Stomach (tissue), 9 donors: Measurements from ENCODE around the gene ADAMTS13. TPM values are rescaled to one million over a fixed set of nuclear protein-coding genes. Genes with fewer than 3 reads are reported as not detected.

Source experiments
- DNase-seq, 2 donors: peaks; one replicate each; pipeline versions ENCODE4 v3.0.0 to v3.0.0-alpha.2; 2013 to 2019
- H3K27ac ChIP-seq, 5 donors: fragments of 200-600 bp in 4 of 5; sonication (generic) in 4 of 5; one replicate each; pipeline ENCODE4 v1.5.1; 2013 to 2019; ENCODE audit warnings: mild to moderate bottlenecking in 1 of 5, moderate library complexity in 1 of 5
- H3K27me3 ChIP-seq, 3 donors: fragments of 200-600 bp; sonication (generic); one replicate each; pipeline ENCODE4 v1.5.1; 2017 to 2019; ENCODE audit warnings: mixed run types in 1 of 3
- H3K36me3 ChIP-seq, 4 donors: fragments of 200-600 bp; sonication (generic); 1 replicate in 3 of 4; 2 replicates in 1 of 4; pipeline ENCODE4 v1.5.1; 2016 to 2019
- H3K4me1 ChIP-seq, 4 donors: fragments of 200-600 bp; sonication (generic); one replicate each; pipeline ENCODE4 v1.5.1; 2016 to 2019
- H3K4me3 ChIP-seq, 4 donors: fragments of 200-600 bp; sonication (generic) in 3 of 4; one replicate each; pipeline ENCODE4 v1.5.1; 2016 to 2019; ENCODE audit warnings: mild to moderate bottlenecking in 1 of 4
- H3K9me3 ChIP-seq, 4 donors: fragments of 200-600 bp; sonication (generic); one replicate each; pipeline ENCODE4 v1.5.1; 2016 to 2019
- EP300 ChIP-seq: sonication (generic); formaldehyde crosslinking; IDR thresholded peaks from one replicate; pipeline ENCODE4 v1.6.1; 2017; ENCODE audit warnings: antibody characterized with exemption
- POLR2A ChIP-seq, 4 donors: fragments of 450-650 bp; IDR thresholded peaks; one replicate each; pipeline ENCODE4 v1.6.1; 2016; ENCODE audit warnings: antibody characterized with exemption in 4 of 4, control low read depth in 2 of 4, mild to moderate bottlenecking in 1 of 4, moderate library complexity in 1 of 4
- POLR2AphosphoS5 ChIP-seq, 3 donors: sonication (generic); formaldehyde crosslinking; IDR thresholded peaks; one replicate each; pipeline ENCODE4 v1.6.1; 2016; ENCODE audit warnings: antibody characterized with exemption in 3 of 3
- WGBS, 5 donors: extraction: QIAGEN DNeasy Blood & Tissue Kit in 3 of 5; methylation state at CpG; one replicate each; pipeline versions ENCODE4 v1.1.5 to v1.1.7; 2013 to 2018; 5-methylcytosine and 5-hydroxymethylcytosine counted together
- intact Hi-C: fragments of 100-400 bp; cut with DNase I; formaldehyde crosslinking; loops from one replicate; pipeline ENCODE4 v1.15.1; 2023; ENCODE audit warnings: low total_unique reads
- polyA plus RNA-seq, 3 donors: library from polyadenylated mRNA; stranded (reverse); fragments of 200-250 nt; gene quantifications; one replicate each; pipeline ENCODE4 v1.2.3, GENCODE V29; 2013
- total RNA-seq, 5 donors: library from RNA; depleted of rRNA; stranded (reverse); fragments of >200 nt; gene quantifications; one replicate each; pipeline versions ENCODE4 v1.1.0 to v1.2.3, GENCODE V29; 2014 to 2016
- TF ChIP-seq, protein P1 (sequence below), 7 experiments: fragments of 450-650 bp in 4 of 7; fragments of 200-600 bp in 3 of 7; sonication (generic) in 3 of 7; IDR thresholded peaks; one replicate each; pipeline ENCODE4 v1.5.1; 2016 to 2019; ENCODE audit warnings: antibody characterized with exemption in 7 of 7, control low read depth in 2 of 7, mild to moderate bottlenecking in 1 of 7
- donor health status: healthy with polysubstance abuse.
- donor health status: Bipolar disorder and iron deficiency.
- donor health status: healthy.

Gene ADAMTS13
- total and polyA plus RNA-seq, 8 donors, result 4.6 to 19.6 (median 7.5) TPM; not detected in 1

DNA sequence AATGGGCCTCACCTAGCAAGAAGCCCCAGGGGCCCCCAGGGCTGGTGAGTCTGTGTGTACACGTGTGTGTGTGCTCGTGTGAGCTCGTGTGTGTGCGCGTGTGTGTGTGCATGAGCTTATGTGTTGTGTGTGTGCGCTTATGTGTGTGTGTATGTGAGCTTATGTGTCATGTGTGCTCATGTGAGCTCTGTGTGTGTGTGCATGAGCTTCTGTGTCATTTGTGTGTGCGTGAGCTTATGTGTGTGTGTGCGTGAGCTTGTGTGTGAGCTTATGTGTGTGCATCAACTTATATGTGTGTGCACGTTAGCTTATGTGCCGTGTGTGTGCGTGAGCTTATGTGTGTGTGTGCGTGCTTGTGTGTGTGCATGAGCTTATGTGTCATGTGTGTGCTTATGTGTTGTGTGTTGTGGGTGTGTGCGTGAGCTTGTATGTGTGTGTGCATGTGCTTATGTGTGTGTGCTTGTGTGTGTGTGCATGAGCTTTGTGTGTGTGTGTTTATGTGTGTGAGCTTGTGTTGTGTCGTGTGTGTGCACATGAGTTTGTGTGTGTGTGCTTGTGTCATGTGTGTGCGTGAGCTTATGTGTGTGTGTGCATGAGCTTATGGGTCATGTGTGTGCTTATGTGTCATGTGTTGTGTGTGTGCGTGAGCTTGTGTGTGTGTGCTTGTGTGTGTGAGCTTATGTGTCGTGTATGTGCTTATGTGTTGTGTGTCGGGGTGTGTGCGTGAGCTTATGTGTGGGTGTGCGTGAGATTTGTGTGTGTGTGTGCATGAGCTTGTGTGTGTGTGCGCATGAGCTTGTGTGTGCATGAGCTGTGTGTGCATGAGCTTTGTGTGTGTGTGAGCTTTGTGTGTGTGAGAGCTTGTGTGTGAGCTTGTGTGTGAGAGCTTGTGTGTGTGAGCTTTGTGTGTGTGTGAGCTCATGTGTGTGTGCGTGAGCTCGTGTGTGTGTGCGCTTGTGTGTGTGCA is 73.4 kb downstream of the ADAMTS13 start:
- peaks cover 0 to 8% (median 0%) of the 10 kb centered on the region in 4 donors for H3K4me1 ChIP-seq
- no peak for DNase-seq
- 93 to 95% (median 95%) methylated on average over 20 to 24 of the region's 24 CpGs for WGBS, 5 donors
- no peaks in the 10 kb centered on the region for H3K36me3 ChIP-seq
- intact Hi-C loops, result no loop called here
- H3K27ac ChIP-seq, result no peak overlapping the region
- H3K27me3 ChIP-seq, result peaks cover 0 to 30% (median 0%) of the 10 kb centered on the region in 3 donors
- H3K9me3 ChIP-seq, result no peaks in the 10 kb centered on the region
- TF ChIP-seq, protein P1, sequence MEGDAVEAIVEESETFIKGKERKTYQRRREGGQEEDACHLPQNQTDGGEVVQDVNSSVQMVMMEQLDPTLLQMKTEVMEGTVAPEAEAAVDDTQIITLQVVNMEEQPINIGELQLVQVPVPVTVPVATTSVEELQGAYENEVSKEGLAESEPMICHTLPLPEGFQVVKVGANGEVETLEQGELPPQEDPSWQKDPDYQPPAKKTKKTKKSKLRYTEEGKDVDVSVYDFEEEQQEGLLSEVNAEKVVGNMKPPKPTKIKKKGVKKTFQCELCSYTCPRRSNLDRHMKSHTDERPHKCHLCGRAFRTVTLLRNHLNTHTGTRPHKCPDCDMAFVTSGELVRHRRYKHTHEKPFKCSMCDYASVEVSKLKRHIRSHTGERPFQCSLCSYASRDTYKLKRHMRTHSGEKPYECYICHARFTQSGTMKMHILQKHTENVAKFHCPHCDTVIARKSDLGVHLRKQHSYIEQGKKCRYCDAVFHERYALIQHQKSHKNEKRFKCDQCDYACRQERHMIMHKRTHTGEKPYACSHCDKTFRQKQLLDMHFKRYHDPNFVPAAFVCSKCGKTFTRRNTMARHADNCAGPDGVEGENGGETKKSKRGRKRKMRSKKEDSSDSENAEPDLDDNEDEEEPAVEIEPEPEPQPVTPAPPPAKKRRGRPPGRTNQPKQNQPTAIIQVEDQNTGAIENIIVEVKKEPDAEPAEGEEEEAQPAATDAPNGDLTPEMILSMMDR (IDR thresholded peaks at IDR 0.05), result no peak
- TF ChIP-seq POLR2A (IDR thresholded peaks at IDR 0.05), result no peak
- no peak for TF ChIP-seq POLR2AphosphoS5 (IDR thresholded peaks at IDR 0.05)
- TF ChIP-seq EP300, result no peak
- H3K4me3 ChIP-seq, result no peak overlapping the region

DNA sequence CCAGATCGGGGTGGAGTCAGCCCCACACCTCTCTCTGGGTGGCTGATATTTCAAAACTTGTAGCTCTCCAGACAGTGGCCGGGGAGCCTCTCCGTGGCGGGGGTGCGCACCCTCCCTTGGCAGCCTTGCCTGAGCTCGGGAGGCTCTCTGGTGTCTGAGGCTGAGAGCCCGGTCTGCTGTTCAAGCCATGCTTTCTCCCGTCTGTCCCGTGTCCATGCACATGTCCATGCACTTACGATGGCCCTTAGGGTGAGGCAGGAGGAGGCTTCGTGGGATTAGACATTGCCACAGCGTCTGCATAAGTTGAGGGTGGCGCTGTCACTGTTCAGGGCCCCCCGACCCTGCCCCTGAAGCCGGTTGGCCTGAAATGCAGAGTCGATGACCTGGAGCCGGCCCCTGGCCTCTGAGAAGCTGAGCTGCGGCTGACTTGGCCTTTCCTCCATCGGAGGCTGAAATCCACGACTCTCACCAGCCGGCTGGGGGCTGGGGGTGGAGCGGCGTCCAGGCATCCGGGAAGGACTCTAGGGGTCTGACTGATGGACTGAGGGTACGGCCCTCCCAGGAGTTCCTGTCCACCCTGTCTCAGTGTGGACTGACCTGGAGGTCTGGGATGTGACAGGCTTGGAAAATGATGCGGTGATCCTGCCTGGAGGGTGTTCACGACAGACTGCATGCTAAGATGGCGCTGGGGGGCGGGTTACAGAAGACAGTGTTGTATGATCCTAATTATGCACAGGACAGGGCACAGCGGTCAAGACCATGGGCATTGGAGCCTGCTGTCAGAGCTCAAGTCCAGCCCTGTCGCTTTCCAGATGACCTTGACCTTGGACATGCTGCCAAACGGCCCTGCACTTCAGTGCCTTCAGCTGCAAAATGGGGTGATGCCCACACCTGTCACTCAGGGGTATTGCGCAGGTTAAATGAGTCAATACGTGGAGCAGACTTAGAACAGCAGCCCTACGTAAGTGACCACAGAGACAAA is 75.0 kb downstream of the ADAMTS13 start:
- peaks cover 6 to 12% (median 8%) of the 10 kb centered on the region in 4 donors for H3K9me3 ChIP-seq
- intact Hi-C loops, result no loop called here
- peaks cover 0 to 5% (median 0%) of the 10 kb centered on the region in 4 donors for H3K4me1 ChIP-seq
- TF ChIP-seq POLR2AphosphoS5 (IDR thresholded peaks at IDR 0.05) (no peak), POLR2A (IDR thresholded peaks at IDR 0.05) (no peak), EP300 (no peak)
- TF ChIP-seq, protein P1 (IDR thresholded peaks at IDR 0.05), result no peak
- H3K27me3 ChIP-seq, result peaks cover 0 to 19% (median 0%) of the 10 kb centered on the region in 3 donors
- no peak overlapping the region for H3K27ac ChIP-seq
- no peak overlapping the region for H3K4me3 ChIP-seq
- no peak for DNase-seq
- H3K36me3 ChIP-seq, result no peaks in the 10 kb centered on the region
- 65 to 77% (median 68%) methylated on average over 30 to 35 of the region's 35 CpGs for WGBS, 5 donors

DNA sequence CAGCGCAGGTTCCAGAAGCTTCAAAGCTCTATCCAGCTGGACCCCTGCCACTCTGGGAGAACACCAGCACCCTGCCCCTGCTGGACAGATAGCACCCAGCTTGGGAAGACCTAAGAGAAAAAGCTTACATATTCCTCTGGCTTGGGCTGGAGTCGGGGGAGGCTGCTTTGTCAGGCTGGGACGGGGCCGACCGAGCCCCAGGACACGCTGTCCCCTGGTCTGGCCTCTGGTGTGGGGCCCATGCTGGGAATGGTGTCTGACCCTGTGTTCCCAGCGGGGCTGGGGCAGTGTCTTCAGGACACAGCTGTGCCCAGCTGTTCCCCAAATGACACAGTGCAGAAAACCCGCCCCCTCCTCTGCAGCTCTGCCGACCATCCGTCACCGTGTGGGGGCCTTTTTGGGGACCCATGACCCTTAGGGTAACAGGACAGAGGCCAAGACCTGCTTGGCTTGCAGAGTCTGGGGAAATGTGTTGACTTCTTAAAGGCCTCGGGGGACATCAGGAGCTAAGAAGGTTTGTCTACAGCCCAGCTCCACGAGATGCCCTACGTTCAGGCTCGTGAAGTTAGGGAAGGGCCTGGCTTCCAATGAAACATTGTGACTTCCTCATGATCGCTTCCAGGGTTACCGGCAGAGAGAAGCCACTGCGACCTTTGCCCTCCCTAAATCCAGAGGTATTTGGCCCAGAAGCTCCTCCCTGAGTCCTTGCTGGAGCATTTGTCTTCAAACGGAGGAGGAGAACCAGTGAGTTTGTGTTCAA is 77.1 kb downstream of the ADAMTS13 start:
- Histone ChIP-seq H3K4me1 (no peaks in the 10 kb centered on the region), H3K27me3 (peaks cover 0 to 19% (median 0%) of the 10 kb centered on the region in 3 donors), H3K36me3 (no peaks in the 10 kb centered on the region), H3K4me3 (no peak overlapping the region), H3K9me3 (peaks cover 6 to 16% (median 15%) of the 10 kb centered on the region in 4 donors), H3K27ac (peak overlapping the region; percentile 19 to 62 (median 50))
- intact Hi-C loops, result no loop called here
- TF ChIP-seq POLR2AphosphoS5 (IDR thresholded peaks at IDR 0.05), result peak in 2 of 3 donors; percentile 36 to 59
- no peak for TF ChIP-seq POLR2A (IDR thresholded peaks at IDR 0.05)
- DNase-seq, result no peak
- 61 to 70% (median 63%) methylated on average over 3 to 19 of the region's 19 CpGs for WGBS, 5 donors

DNA sequence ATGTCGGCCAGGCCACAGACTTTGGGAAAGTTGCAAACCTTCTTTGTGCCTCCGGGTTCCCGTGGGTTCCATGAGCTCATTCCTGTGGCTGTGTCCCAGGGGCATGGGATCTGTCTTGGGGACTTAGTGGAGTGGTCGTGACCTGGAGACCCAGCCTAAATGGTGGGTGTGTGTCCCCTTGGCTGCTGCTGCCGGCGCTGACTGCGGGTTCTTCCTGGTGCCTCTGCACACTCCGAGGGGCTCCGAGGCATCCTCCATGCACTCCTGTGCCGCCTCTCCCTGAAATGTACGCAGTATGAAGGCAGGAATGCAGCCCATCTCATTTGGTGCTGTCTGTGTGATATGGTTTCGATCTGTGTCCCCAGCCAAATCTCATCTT is 77.7 kb downstream of the ADAMTS13 start:
- 78 to 84% (median 81%) methylated on average over 9 to 12 of the region's 12 CpGs for WGBS, 5 donors
- Histone ChIP-seq H3K4me3 (no peak overlapping the region), H3K27ac (peak overlapping the region in 4 of 5 donors; percentile 14 to 62 (median 52)), H3K4me1 (no peaks in the 10 kb centered on the region), H3K27me3 (peaks cover 0 to 19% (median 0%) of the 10 kb centered on the region in 3 donors), H3K9me3 (peaks cover 6 to 16% (median 15%) of the 10 kb centered on the region in 4 donors), H3K36me3 (no peaks in the 10 kb centered on the region)
- DNase-seq, result no peak
- intact Hi-C loops, result no loop called here
- TF ChIP-seq POLR2A (IDR thresholded peaks at IDR 0.05) (no peak), POLR2AphosphoS5 (IDR thresholded peaks at IDR 0.05) (no peak), EP300 (no peak)
- TF ChIP-seq, protein P1 (IDR thresholded peaks at IDR 0.05), result no peak
